Omental fat pad (tissue), 4 donors: Measurements from ENCODE around the gene SLC30A2. TPM values are rescaled to one million over a fixed set of nuclear protein-coding genes. Genes with fewer than 3 reads are reported as not detected.
"Not testable (repeated sequence)": the region's sequence is repeated elsewhere in the genome, so short reads cannot be mapped to it uniquely, and the experiment has no call there.

Experiments
- ATAC-seq: fragments of 150-250 bp; one replicate; pipeline ENCODE4 v1.9.1; 2016; ENCODE audit warnings: mild to moderate bottlenecking, moderate library complexity; ENCODE audit not compliant: low FRiP score
- DNase-seq: peaks from one replicate; pipeline ENCODE4 v3.0.0-alpha.2; 2019; ENCODE audit warnings: low spot score
- CTCF ChIP-seq, 3 donors: fragments of 450-650 bp; IDR thresholded peaks; one replicate each; pipeline ENCODE4 v1.5.1; 2016 to 2017; ENCODE audit warnings: antibody characterized with exemption in 3 of 3, mild to moderate bottlenecking in 3 of 3, moderate library complexity in 2 of 3
- total RNA-seq, 4 donors: library from RNA; depleted of rRNA; stranded (reverse); fragments of >200 nt; gene quantifications; one replicate each; pipeline ENCODE4 v1.1.0, GENCODE V29; 2016

SLC30A2 gene
- total RNA-seq: 1 to 10 TPM in 1 of 4 donors, under 1 TPM in 1, not detected in 2; 0.36 to 1.7 TPM

GRCh38 chr1:26045722-26046245, at the start of gene SLC30A2:
Gene SLC30A2, minus strand, starts transcription at chr1:26046118. Its CDS starts 222 bp downstream, at chr1:26045896.
- TF ChIP-seq CTCF (IDR thresholded peaks at IDR 0.05): no peak
- ATAC-seq (no peak), DNase-seq (no peak)

- no peak for TF ChIP-seq CTCF (IDR thresholded peaks at IDR 0.05)
- ATAC-seq (peak; percentile 93), DNase-seq (no peak)
Observed at GRCh38 chr1:26094677-26095383, 48.9 kb upstream of the SLC30A2 start.

GRCh38 chr1:26094076-26094669, 48.3 kb upstream of the SLC30A2 start:
- TF ChIP-seq CTCF (IDR thresholded peaks at IDR 0.05): no peak
- peak; percentile 65 for ATAC-seq

GRCh38 chr1:26093569-26093968, 47.7 kb upstream of the SLC30A2 start:
- not testable (repeated sequence) for ATAC-seq, DNase-seq

More at GRCh38 chr1:26094076-26094669, 48.3 kb upstream of the SLC30A2 start:
- no peak for DNase-seq

GRCh38 chr1:26092422-26092821, 46.5 kb upstream of the SLC30A2 start:
- ATAC-seq: no peak
- DNase-seq: no peak
- TF ChIP-seq CTCF (IDR thresholded peaks at IDR 0.05): no peak

DNA sequence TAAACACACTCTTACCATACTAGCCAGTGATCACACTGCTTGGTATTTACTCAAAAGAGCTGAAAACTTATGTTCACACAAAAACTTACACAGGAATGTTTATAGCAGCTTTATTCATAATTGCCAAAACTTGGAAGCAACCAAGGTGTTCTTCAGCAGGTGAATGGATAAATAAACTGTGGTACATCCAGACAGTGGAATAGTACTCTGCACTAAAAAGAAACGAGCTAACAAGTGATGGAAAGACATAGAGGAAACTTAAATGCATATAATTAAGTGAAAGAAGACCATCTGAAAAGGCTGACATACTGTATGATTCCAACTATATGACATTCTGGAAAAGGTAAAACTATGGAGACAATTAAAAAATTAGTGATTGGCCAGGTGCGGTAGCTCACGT, 45.0 kb upstream of the SLC30A2 start:
- no peak for DNase-seq
- TF ChIP-seq CTCF (IDR thresholded peaks at IDR 0.05): no peak
- ATAC-seq: no peak

DNA sequence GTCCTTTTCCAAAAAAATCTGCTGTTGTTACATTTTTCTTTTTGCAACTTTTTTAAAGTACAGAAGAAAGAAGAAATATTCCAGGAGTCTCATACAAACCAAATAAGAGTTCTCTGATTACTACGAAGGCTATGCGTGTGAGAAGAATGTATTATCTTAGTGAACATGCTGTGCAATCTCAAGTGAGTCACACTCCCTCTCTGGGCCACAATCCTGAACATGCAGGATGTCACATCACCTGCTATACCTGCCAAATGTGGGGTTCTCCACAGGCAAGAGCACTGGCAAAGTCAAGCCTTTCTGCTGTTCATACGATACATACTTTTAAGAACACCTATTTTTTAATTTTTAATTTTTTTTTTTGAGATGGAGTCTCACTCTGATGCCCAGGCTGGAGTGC, 43.2 kb upstream of the SLC30A2 start:
- ATAC-seq: no peak
- no peak for TF ChIP-seq CTCF (IDR thresholded peaks at IDR 0.05)
- no peak for DNase-seq
